ENCODE data around the gene GFOD2. TPM values are rescaled to one million over a fixed set of nuclear protein-coding genes. Genes with fewer than 3 reads are reported as not detected.

The GFOD2 gene
- total and polyA plus RNA-seq, 9 donors: 8.3 to 15.9 (median 12.9) TPM

DNA sequence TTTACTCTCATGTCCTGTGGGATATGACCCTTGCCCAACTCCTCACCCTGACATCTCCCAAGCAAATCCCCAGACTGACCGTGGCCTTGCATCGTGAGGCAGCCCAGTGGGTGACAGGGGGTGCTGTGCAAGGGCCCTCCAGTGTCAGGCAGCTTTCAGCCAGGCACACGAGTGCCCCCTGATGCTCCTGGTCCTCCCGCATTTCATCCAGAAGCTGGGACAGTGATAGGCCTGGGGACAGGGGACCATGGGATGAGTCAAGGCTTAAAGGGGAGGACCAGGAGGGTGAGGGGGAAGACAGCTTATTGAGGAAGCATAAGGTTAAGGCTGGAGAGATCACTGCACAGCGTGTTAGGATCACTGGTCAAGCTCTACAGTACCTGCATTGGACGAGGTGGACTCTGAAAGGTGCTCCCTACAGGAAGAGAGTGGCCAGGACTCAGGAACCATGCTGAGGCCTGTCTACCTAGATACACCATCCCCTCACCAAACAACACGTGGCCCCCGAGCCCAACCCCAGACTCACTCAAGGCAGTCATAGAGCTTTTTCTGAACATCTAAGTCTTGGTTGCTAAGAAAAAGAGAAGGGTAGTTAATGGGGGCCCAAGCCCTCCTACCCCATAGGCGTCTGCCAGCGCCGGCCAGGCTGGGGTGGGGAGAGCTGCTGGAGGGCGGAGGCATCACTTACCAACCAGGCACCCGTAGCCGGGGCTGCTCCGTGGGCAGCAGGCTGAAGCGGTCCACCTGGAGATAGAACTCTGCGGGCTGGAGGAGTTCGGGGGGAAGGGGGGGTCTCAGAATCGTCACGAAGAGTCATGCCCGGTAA lies 60.1 kb downstream of the GFOD2 start:
- no peak overlapping the region for H3K27ac ChIP-seq

GRCh38 chr16:67657751-67658518 lies 61.2 kb downstream of the GFOD2 start:
- WGBS, 3 donors: 90 to 91% (median 91%) methylated on average over 18 of the region's 18 CpGs
- Histone ChIP-seq H3K4me3 (no peak overlapping the region), H3K36me3 (no peaks in the 10 kb centered on the region), H3K9me3 (no peaks in the 10 kb centered on the region), H3K27me3 (no peaks in the 10 kb centered on the region), H3K4me1 (ENCODE audit: insufficient read depth) (peaks cover 10% of the 10 kb centered on the region), H3K27ac (no peak overlapping the region)
- peak in 1 of 5 donors; percentile 29 for DNase-seq
- TF ChIP-seq EP300 (IDR thresholded peaks at IDR 0.05): no peak
- no peak for TF ChIP-seq POLR2A (IDR thresholded peaks at IDR 0.05)
- no peak for TF ChIP-seq CTCF (IDR thresholded peaks at IDR 0.05)
- intact Hi-C loops (cut with DNase I): no loop called here

More for the DNA sequence above, 60.1 kb downstream of the GFOD2 start:
- Histone ChIP-seq H3K27me3 (no peaks in the 10 kb centered on the region), H3K9me3 (no peaks in the 10 kb centered on the region), H3K36me3 (no peaks in the 10 kb centered on the region), H3K4me3 (peak overlapping the region; percentile 90), H3K4me1 (ENCODE audit: insufficient read depth) (peaks cover 5% of the 10 kb centered on the region)
- intact Hi-C loops (cut with DNase I): no loop called here
- DNase-seq: peak in 1 of 5 donors; percentile 34
- WGBS, 3 donors: 29 to 32% (median 31%) methylated on average over 21 of the region's 21 CpGs
- TF ChIP-seq CTCF (IDR thresholded peaks at IDR 0.05): no peak
- no peak for TF ChIP-seq EP300 (IDR thresholded peaks at IDR 0.05)
- TF ChIP-seq POLR2A (IDR thresholded peaks at IDR 0.05): no peak

DNA sequence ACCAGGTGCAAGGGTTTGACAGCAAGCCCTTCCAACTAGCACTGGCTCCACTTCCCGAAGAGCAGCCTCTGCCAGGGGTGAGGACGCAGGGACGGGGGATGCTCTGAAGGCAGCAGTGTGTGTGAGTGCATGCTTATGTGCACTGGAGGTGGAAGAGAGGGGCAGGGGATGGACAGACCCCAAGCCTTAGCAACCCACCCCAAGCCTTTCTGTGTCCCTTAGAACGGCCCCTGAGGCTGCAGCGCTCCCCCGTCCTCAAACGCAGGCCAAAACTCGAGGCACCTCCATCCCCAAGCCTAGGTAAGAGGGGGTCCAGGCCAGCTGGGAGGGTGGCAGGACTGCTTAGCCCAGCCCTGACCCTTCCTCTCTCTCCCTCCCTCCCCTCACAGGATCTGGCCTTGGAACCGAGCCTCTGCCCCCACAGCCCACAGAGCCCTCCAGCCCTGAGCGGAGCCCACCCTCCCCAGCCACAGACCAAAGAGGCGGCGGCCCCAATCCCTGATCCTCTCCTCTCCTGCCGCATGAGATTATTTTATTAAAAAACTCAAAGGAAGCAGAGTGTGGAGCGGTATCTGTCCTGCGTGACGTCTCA lies 62.0 kb downstream of the GFOD2 start:
- DNase-seq: peak in 1 of 5 donors; percentile 23
- 81% methylated on average over 16 of the region's 16 CpGs for WGBS, 3 donors
- H3K36me3 ChIP-seq: no peaks in the 10 kb centered on the region
- peaks cover 14% of the 10 kb centered on the region for H3K4me1 ChIP-seq (ENCODE audit: insufficient read depth)
- H3K27me3 ChIP-seq: no peaks in the 10 kb centered on the region
- no peaks in the 10 kb centered on the region for H3K9me3 ChIP-seq
- H3K4me3 ChIP-seq: no peak overlapping the region
- intact Hi-C loops (cut with DNase I): no loop called here
- H3K27ac ChIP-seq: no peak overlapping the region
- no peak for TF ChIP-seq EP300 (IDR thresholded peaks at IDR 0.05)
- no peak for TF ChIP-seq POLR2A (IDR thresholded peaks at IDR 0.05)
- TF ChIP-seq CTCF (IDR thresholded peaks at IDR 0.05): no peak

DNA sequence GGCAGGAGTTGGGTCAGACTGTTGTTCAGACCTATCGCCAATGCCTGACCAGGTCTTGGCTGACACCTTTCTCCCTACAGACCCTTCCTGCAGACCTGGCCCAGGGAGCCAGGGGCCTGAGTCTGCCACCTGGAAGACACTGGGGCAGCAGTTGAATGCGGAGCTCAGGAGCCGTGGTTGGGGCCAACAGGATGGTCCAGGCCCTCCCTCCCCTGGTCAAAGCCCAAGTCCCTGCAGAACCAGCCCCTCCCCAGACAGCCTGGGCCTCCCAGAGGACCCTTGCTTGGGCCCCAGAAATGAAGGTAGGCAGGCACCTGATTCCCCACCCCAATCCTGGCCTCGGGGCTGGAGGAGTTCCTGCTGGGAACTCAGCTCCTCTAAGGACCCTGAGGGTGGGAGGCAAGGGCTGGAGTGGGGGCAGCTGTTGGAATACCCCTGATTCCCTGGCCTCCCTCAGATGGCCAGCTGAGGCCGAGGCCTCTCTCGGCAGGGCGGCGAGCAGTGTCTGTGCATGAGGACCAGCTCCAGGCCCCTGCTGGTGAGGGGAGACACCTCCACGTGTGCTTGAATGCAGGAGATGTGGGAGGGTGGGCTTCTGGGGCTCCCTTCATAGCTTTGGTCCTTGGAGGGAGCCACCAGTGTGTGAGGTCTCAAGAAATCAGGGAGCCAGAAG lies 62.6 kb downstream of the GFOD2 start:
- TF ChIP-seq EP300 (IDR thresholded peaks at IDR 0.05) (no peak), CTCF (IDR thresholded peaks at IDR 0.05) (no peak), POLR2A (IDR thresholded peaks at IDR 0.05) (no peak)

More for the DNA sequence above, 62.6 kb downstream of the GFOD2 start:
- Histone ChIP-seq H3K27ac (no peak overlapping the region), H3K9me3 (no peaks in the 10 kb centered on the region), H3K27me3 (peaks cover 4% of the 10 kb centered on the region), H3K36me3 (no peaks in the 10 kb centered on the region), H3K4me3 (no peak overlapping the region), H3K4me1 (ENCODE audit: insufficient read depth) (peaks cover 14% of the 10 kb centered on the region)
- DNase-seq: peak in 1 of 5 donors; percentile 19
- WGBS, 3 donors: 65 to 73% (median 72%) methylated on average over 9 of the region's 9 CpGs
- intact Hi-C loops (cut with DNase I): no loop called here
